Measurements from ENCODE around the gene MTMR3. TPM values are rescaled to one million over a fixed set of nuclear protein-coding genes. Genes with fewer than 3 reads are reported as not detected.

MTMR3 gene
- polyA plus RNA-seq, 1 of the 3 experiments (the other 2 are of a cell fraction): 20.4 TPM

GRCh38 chr22:29870574-29870973 lies 12.4 kb upstream of the MTMR3 start:
- no peak overlapping the region for H3K4me2 ChIP-seq
- CTCF ChIA-PET: interaction anchor here (0.8 kb wide), 1 partner anchor 266 kb away, joined by 3 read pairs; no protein-coding TSS in a partner anchor
- H3K4me1 ChIP-seq (ENCODE audit: control insufficient read depth in 1 of 2, insufficient read depth in 2 of 2, low read depth in 1 of 2, low read length in 1 of 2): peaks cover 0 to 3% of the 10 kb centered on the region in 2 experiments; a peak in 1 of 4 replicates
- TF ChIP-seq CHD2 (IDR thresholded peaks at IDR 0.05; ENCODE audit: low read length, partially characterized antibody) (no peak), NRF1 (IDR thresholded peaks at IDR 0.05; ENCODE audit: low read depth, low read length) (no peak), RCOR1 (IDR thresholded peaks at IDR 0.05; ENCODE audit: low read length) (no peak), YY1 (IDR thresholded peaks at IDR 0.05; ENCODE audit: low read depth) (no peak), TAF1 (IDR thresholded peaks at IDR 0.05; ENCODE audit: borderline replicate concordance, low read depth, low read length) (no peak), MAX (IDR thresholded peaks at IDR 0.05; ENCODE audit: low read depth) (no peak), CTCF (IDR thresholded peaks at IDR 0.05) (no peak), GABPA (IDR thresholded peaks at IDR 0.05; ENCODE audit: low read depth) (no peak), REST (IDR thresholded peaks at IDR 0.05; ENCODE audit: low read depth, low read length) (no peak), POLR2AphosphoS5 (IDR thresholded peaks at IDR 0.05; ENCODE audit: low read depth, low read length) (no peak), USF1 (IDR thresholded peaks at IDR 0.05; ENCODE audit: borderline replicate concordance, low read depth) (no peak)
- no peaks in the 10 kb centered on the region for H3K79me2 ChIP-seq (ENCODE audit: insufficient read depth)
- H2AFZ ChIP-seq (ENCODE audit: low read depth): no peak overlapping the region
- no peaks in the 10 kb centered on the region for H4K20me1 ChIP-seq (ENCODE audit: insufficient read depth)
- H3K4me3 ChIP-seq (ENCODE audit: low read depth in 2 of 2, low read length in 1 of 2): no peak overlapping the region
- WGBS (ENCODE audit: low lambda C conversion rate): 97% methylated on average over 2 of the region's 3 CpGs
- no peaks in the 10 kb centered on the region for H3K9me2 ChIP-seq
- H3K9ac ChIP-seq: no peak overlapping the region
- no peaks in the 10 kb centered on the region for H3F3A ChIP-seq (replicated peaks; ENCODE audit: insufficient read depth)
- H3K9me3 ChIP-seq: no peaks in the 10 kb centered on the region
- no peak overlapping the region for H3K27ac ChIP-seq (ENCODE audit: low read depth in 2 of 2, low read length in 1 of 2)
- DNase-seq: no peak
- no peaks in the 10 kb centered on the region for H3K36me3 ChIP-seq (replicated peaks in 1 of 2; ENCODE audit: control insufficient read depth in 1 of 2, insufficient read depth in 2 of 2, low read length in 1 of 2)
- POLR2A ChIA-PET: interaction anchor here (0.6 kb wide), 1 partner anchor 1241 kb away, joined by 3 read pairs; no protein-coding TSS in a partner anchor
- no peaks in the 10 kb centered on the region for H3K27me3 ChIP-seq (ENCODE audit: insufficient read depth)
